H9 (cell line): ENCODE data around the gene NCKAP5. TPM values are rescaled to one million over a fixed set of nuclear protein-coding genes. Genes with fewer than 3 reads are reported as not detected.

Source experiments
- DNase-seq: peaks from one replicate; pipeline ENCODE4 v3.0.0-alpha.2; 2017
- H2AFZ ChIP-seq: one replicate; pipeline ENCODE4 v1.6.1; 2013; ENCODE audit warnings: mild to moderate bottlenecking, low read length, control low read depth, moderate library complexity
- H2AK5ac ChIP-seq: 2 replicates; pipeline ENCODE4 v1.6.1; 2013; ENCODE audit warnings: low read length, control low read depth, mixed read lengths; ENCODE audit not compliant: insufficient read length
- H2BK120ac ChIP-seq: one replicate; pipeline ENCODE4 v1.6.1; 2013; ENCODE audit warnings: low read depth, mild to moderate bottlenecking, low read length, control low read depth, inconsistent platforms; ENCODE audit not compliant: poor library complexity, severe bottlenecking
- H2BK12ac ChIP-seq: 2 replicates; pipeline ENCODE4 v1.6.1; 2013; ENCODE audit warnings: low read length, control low read depth, mixed read lengths, low read depth; ENCODE audit not compliant: insufficient read length
- H2BK15ac ChIP-seq: 2 replicates; pipeline ENCODE4 v1.6.1; 2013; ENCODE audit warnings: low read depth, low read length, control low read depth
- H2BK20ac ChIP-seq: one replicate; pipeline ENCODE4 v1.6.1; 2013; ENCODE audit warnings: low read depth, mild to moderate bottlenecking, low read length, control low read depth, inconsistent platforms; ENCODE audit not compliant: poor library complexity, severe bottlenecking
- H2BK5ac ChIP-seq: 2 replicates; pipeline ENCODE4 v1.6.1; 2013; ENCODE audit warnings: low read length, control low read depth, mixed read lengths; ENCODE audit not compliant: insufficient read length
- H3K14ac ChIP-seq: 2 replicates; pipeline ENCODE4 v1.6.1; 2013; ENCODE audit warnings: low read length, control low read depth; ENCODE audit not compliant: insufficient read depth
- H3K18ac ChIP-seq: 2 replicates; pipeline ENCODE4 v1.6.1; 2013; ENCODE audit warnings: low read depth, mild to moderate bottlenecking, mixed read lengths, low read length, control low read depth; ENCODE audit not compliant: insufficient read length
- H3K23ac ChIP-seq: 2 replicates; pipeline ENCODE4 v1.6.1; 2013; ENCODE audit warnings: low read length, control low read depth, mixed read lengths, low read depth; ENCODE audit not compliant: insufficient read length
- H3K23me2 ChIP-seq: 2 replicates; pipeline ENCODE4 v1.6.1; 2013; ENCODE audit warnings: low read depth, mild to moderate bottlenecking, mixed read lengths, low read length, control low read depth; ENCODE audit not compliant: insufficient read length, poor library complexity, severe bottlenecking
- H3K27ac ChIP-seq: 2 replicates; pipeline ENCODE4 v1.5.1; 2013; ENCODE audit warnings: low read length, control low read depth, mixed read lengths, low read depth; ENCODE audit not compliant: insufficient read length
- H3K27me3 ChIP-seq: 2 replicates; pipeline ENCODE4 v1.6.1; 2013; ENCODE audit warnings: low read length, control low read depth, inconsistent platforms; ENCODE audit not compliant: insufficient read depth
- H3K4ac ChIP-seq: 2 replicates; pipeline ENCODE4 v1.6.1; 2013; ENCODE audit warnings: low read depth, mild to moderate bottlenecking, control low read depth, inconsistent platforms, low read length, moderate library complexity
- H3K4me1 ChIP-seq: 2 replicates; pipeline ENCODE4 v1.6.1; 2013; ENCODE audit warnings: low read length, control low read depth, inconsistent platforms; ENCODE audit not compliant: insufficient read depth
- H3K4me2 ChIP-seq: 2 replicates; pipeline ENCODE4 v1.6.1; 2013; ENCODE audit warnings: low read length, control low read depth, mixed read lengths; ENCODE audit not compliant: insufficient read length, insufficient read depth
- H3K56ac ChIP-seq: 2 replicates; pipeline ENCODE4 v1.6.1; 2013; ENCODE audit warnings: low read depth, mild to moderate bottlenecking, mixed read lengths, low read length, control low read depth; ENCODE audit not compliant: insufficient read length
- H3K79me1 ChIP-seq: 2 replicates; pipeline ENCODE4 v1.6.1; 2013; ENCODE audit warnings: low read depth, mild to moderate bottlenecking, moderate library complexity, low read length, control low read depth, inconsistent platforms; ENCODE audit not compliant: insufficient read depth, poor library complexity, severe bottlenecking
- H3K79me2 ChIP-seq: 2 replicates; pipeline ENCODE4 v1.6.1; 2013; ENCODE audit warnings: low read length, control low read depth, inconsistent platforms; ENCODE audit not compliant: insufficient read depth
- H3K9ac ChIP-seq: 2 replicates; pipeline ENCODE4 v1.6.1; 2013; ENCODE audit warnings: low read length, control low read depth, mixed read lengths; ENCODE audit not compliant: insufficient read length; ENCODE audit errors: extremely low read depth
- H3K9me3 ChIP-seq: one replicate; pipeline ENCODE4 v1.6.1; 2013; ENCODE audit warnings: low read depth, low read length, inconsistent platforms; ENCODE audit not compliant: control insufficient read depth
- H3T11ph ChIP-seq: one replicate; pipeline ENCODE4 v1.6.1; 2013; ENCODE audit warnings: mild to moderate bottlenecking, low read length, control low read depth, inconsistent platforms
- H4K20me1 ChIP-seq: one replicate; pipeline ENCODE4 v1.6.1; 2013; ENCODE audit not compliant: control insufficient read depth, insufficient read length, insufficient read depth
- H4K5ac ChIP-seq: 2 replicates; pipeline ENCODE4 v1.6.1; 2013; ENCODE audit warnings: low read depth, mild to moderate bottlenecking, mixed read lengths, low read length, control low read depth; ENCODE audit not compliant: insufficient read length
- H4K8ac ChIP-seq: replicated peaks from 2 replicates; pipeline ENCODE4 v1.6.1; 2013; ENCODE audit warnings: low read length, control low read depth, mixed read lengths, low read depth; ENCODE audit not compliant: insufficient read length
- H4K91ac ChIP-seq: 2 replicates; pipeline ENCODE4 v1.6.1; 2013; ENCODE audit warnings: low read depth, mild to moderate bottlenecking, moderate library complexity, mixed read lengths, low read length, control low read depth; ENCODE audit not compliant: insufficient read length
- H3K27ac Mint-ChIP-seq, 3 experiments: 2 replicates in 2 of 3; 3 replicates in 1 of 3; pipeline ENCODE4 v1.8.0; 2020 to 2021; ENCODE audit warnings: mixed read lengths in 3 of 3, mild to moderate bottlenecking in 1 of 3, moderate library complexity in 1 of 3
- H3K27me3 Mint-ChIP-seq: 2 replicates; pipeline ENCODE4 v1.8.0; 2021; ENCODE audit warnings: low read depth, mild to moderate bottlenecking, moderate library complexity, mixed read lengths
- H3K36me3 Mint-ChIP-seq, 3 experiments: 2 replicates in 2 of 3; 3 replicates in 1 of 3; pipeline ENCODE4 v1.8.0; 2020 to 2021; ENCODE audit warnings: low read depth in 3 of 3, mixed read lengths in 3 of 3; ENCODE audit not compliant: insufficient read depth in 1 of 3
- H3K4me1 Mint-ChIP-seq, 2 experiments: 2 replicates each; pipeline ENCODE4 v1.8.0; 2020; ENCODE audit warnings: mixed read lengths in 2 of 2
- H3K4me3 Mint-ChIP-seq, 2 experiments: 2 replicates in 1 of 2; 3 replicates in 1 of 2; pipeline ENCODE4 v1.8.0; 2020 to 2021; ENCODE audit warnings: mild to moderate bottlenecking in 2 of 2, mixed read lengths in 2 of 2, moderate library complexity in 1 of 2
- H3K9me3 Mint-ChIP-seq, 2 experiments: 2 replicates in 1 of 2; 3 replicates in 1 of 2; pipeline ENCODE4 v1.8.0; 2020; ENCODE audit warnings: mild to moderate bottlenecking in 2 of 2, mixed read lengths in 2 of 2, moderate library complexity in 1 of 2
- WGBS: extraction: QIAGEN DNeasy Blood & Tissue Kit; methylation state at CpG from one replicate; pipeline ENCODE4 v1.1.7; 2013; ENCODE audit warnings: missing lambda C conversion rate, low lambda C conversion rate, mixed read lengths; ENCODE audit not compliant: insufficient read length; ENCODE audit errors: extremely low coverage; 5-methylcytosine and 5-hydroxymethylcytosine counted together
- total RNA-seq: library from RNA; stranded (reverse); gene quantifications from 2 replicates; pipeline ENCODE4 v1.2.1, GENCODE V29; 2021
- TF ChIP-seq, protein P1 (sequence below): fragments of 200-600 bp; sonication (generic); conservative IDR thresholded peaks from 3 replicates; pipeline ENCODE4 v1.8.0; 2021; ENCODE audit warnings: antibody characterized with exemption, mild to moderate bottlenecking

Gene NCKAP5
- total RNA-seq, 1 experiment from 2014 or later = 0.26 TPM

DNA sequence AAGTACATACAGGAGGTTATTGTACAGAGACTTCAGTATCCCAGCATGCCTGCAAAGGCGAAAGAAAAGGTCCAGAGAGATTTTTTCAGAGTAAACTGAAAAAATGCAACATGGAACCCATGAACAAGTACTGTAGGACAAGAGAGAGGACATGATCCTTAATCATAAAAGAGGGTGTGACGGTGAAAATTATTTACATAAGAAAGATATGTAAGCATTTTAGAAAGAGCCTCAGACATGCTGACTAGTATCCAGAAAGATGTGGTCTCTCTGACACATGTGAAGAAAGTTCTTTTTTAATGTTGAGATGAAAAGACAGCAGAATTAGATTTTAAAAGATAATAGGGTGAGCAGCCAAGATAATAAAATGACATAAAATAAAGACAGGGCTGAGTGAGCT, 262.0 kb downstream of the NCKAP5 start:
- no peak overlapping the region for H2AK5ac ChIP-seq
- no peak overlapping the region for H2BK5ac ChIP-seq
- TF ChIP-seq, protein P1, sequence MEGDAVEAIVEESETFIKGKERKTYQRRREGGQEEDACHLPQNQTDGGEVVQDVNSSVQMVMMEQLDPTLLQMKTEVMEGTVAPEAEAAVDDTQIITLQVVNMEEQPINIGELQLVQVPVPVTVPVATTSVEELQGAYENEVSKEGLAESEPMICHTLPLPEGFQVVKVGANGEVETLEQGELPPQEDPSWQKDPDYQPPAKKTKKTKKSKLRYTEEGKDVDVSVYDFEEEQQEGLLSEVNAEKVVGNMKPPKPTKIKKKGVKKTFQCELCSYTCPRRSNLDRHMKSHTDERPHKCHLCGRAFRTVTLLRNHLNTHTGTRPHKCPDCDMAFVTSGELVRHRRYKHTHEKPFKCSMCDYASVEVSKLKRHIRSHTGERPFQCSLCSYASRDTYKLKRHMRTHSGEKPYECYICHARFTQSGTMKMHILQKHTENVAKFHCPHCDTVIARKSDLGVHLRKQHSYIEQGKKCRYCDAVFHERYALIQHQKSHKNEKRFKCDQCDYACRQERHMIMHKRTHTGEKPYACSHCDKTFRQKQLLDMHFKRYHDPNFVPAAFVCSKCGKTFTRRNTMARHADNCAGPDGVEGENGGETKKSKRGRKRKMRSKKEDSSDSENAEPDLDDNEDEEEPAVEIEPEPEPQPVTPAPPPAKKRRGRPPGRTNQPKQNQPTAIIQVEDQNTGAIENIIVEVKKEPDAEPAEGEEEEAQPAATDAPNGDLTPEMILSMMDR = no peak
- H2BK20ac ChIP-seq = no peak overlapping the region
- H3K79me2 ChIP-seq = no peaks in the 10 kb centered on the region
- H3K27me3 ChIP-seq = no peaks in the 10 kb centered on the region; the same call in 1 of the 2 replicates
- no peak overlapping the region for H4K8ac ChIP-seq
- Mint-ChIP-seq H3K27me3 (no peaks in the 10 kb centered on the region), H3K36me3 (peaks cover 0 to 4% (median 0%) of the 10 kb centered on the region in 3 experiments; a peak in 2 of 7 replicates), H3K9me3 (peaks cover 2 to 3% of the 10 kb centered on the region in 2 experiments; a peak in 3 of 5 replicates), H3K4me3 (no peak overlapping the region), H3K27ac (no peak overlapping the region), H3K4me1 (no peaks in the 10 kb centered on the region)
- H4K20me1 ChIP-seq = no peaks in the 10 kb centered on the region
- no peak overlapping the region for H2AFZ ChIP-seq
- H3K23me2 ChIP-seq = no peaks in the 10 kb centered on the region
- no peak overlapping the region for H3K14ac ChIP-seq
- H2BK12ac ChIP-seq = no peak overlapping the region
- H3K9me3 ChIP-seq = no peaks in the 10 kb centered on the region
- no peak overlapping the region for H3K56ac ChIP-seq
- no peak overlapping the region for H3K18ac ChIP-seq
- H3K4ac ChIP-seq = no peak overlapping the region
- H3K4me1 ChIP-seq = no peaks in the 10 kb centered on the region
- H2BK15ac ChIP-seq = no peak overlapping the region
- no peak overlapping the region for H3K4me2 ChIP-seq
- H3K79me1 ChIP-seq = no peaks in the 10 kb centered on the region
- H4K91ac ChIP-seq = no peak overlapping the region
- no peak overlapping the region for H4K5ac ChIP-seq
- DNase-seq = no peak
- no peak overlapping the region for H3K27ac ChIP-seq
- no peak overlapping the region for H3K9ac ChIP-seq
- H2BK120ac ChIP-seq = no peak overlapping the region
- WGBS = no CpG with 5 or more reads among the region's 2 CpGs
- no peak overlapping the region for H3T11ph ChIP-seq
- no peak overlapping the region for H3K23ac ChIP-seq
